Measurements from ENCODE around the gene SPRN.

DNA sequence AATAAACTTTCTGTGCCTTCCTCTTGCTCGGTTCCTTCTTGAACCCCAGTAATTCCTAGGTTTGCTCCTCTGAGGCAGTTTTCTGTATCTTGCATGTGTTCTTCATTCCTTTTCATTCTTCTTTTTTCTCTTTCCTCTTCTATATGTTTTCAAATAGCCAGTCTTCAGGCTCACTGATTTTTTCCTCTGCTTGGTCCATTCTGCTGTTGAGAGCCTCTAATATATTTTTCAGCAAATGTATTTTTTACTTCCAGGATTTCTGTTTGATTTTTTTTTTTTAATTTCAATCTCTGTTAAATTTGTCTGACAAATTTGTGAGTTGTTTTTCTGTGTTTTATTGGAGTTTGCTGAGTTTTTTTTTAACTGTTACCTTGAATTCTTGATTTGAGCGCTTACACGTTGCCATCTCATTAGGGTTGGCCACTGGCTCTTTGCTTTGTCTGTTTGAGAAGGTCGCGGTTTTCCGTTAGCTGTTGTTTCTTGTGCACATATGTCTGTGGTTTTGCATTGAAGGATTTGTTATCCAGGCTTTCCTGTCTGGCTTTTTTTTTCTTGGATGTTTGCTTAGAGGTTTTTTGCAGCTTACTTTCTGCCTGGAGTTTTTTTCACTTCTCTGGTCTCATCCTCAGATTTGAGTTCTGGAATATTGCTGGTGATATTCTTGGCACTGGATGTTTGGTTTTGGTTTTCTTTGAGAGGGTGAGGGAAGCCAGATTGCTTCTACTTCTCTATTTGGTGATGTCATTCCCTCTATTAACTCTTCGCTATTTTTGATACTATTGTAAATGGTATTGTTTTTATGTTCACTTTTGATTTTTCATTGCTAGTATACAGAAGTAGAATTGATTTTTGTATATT is 12.7 kb downstream of the SPRN start:
- TF ChIP-seq, protein P1, sequence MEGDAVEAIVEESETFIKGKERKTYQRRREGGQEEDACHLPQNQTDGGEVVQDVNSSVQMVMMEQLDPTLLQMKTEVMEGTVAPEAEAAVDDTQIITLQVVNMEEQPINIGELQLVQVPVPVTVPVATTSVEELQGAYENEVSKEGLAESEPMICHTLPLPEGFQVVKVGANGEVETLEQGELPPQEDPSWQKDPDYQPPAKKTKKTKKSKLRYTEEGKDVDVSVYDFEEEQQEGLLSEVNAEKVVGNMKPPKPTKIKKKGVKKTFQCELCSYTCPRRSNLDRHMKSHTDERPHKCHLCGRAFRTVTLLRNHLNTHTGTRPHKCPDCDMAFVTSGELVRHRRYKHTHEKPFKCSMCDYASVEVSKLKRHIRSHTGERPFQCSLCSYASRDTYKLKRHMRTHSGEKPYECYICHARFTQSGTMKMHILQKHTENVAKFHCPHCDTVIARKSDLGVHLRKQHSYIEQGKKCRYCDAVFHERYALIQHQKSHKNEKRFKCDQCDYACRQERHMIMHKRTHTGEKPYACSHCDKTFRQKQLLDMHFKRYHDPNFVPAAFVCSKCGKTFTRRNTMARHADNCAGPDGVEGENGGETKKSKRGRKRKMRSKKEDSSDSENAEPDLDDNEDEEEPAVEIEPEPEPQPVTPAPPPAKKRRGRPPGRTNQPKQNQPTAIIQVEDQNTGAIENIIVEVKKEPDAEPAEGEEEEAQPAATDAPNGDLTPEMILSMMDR (IDR thresholded peaks at IDR 0.05) = no peak
- no peak for TF ChIP-seq EZH2phosphoT487 (IDR thresholded peaks at IDR 0.05)

Data from neural progenitor cell (in vitro differentiated cells).